ENCODE results near the gene LGALS13.

DNA sequence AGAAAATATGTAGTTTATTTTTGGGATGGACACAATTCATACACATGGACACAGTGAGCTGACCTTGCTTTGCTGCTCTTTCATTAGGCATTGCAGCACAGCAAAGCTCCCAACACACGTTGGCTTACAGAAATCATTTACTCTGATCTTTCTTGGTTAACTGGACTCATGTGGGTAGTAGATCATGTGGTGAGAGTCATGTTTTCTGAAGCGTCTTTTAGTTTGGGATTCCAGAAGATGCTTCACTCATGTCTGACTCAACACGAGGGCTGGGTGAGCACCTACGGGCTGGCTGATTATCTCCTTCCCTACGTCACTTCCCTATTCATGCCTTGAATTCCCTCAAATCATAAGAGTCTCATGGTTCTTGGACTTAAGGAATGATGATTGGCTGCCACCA, 41.3 kb downstream of the LGALS13 start:
- TF ChIP-seq, protein P1, sequence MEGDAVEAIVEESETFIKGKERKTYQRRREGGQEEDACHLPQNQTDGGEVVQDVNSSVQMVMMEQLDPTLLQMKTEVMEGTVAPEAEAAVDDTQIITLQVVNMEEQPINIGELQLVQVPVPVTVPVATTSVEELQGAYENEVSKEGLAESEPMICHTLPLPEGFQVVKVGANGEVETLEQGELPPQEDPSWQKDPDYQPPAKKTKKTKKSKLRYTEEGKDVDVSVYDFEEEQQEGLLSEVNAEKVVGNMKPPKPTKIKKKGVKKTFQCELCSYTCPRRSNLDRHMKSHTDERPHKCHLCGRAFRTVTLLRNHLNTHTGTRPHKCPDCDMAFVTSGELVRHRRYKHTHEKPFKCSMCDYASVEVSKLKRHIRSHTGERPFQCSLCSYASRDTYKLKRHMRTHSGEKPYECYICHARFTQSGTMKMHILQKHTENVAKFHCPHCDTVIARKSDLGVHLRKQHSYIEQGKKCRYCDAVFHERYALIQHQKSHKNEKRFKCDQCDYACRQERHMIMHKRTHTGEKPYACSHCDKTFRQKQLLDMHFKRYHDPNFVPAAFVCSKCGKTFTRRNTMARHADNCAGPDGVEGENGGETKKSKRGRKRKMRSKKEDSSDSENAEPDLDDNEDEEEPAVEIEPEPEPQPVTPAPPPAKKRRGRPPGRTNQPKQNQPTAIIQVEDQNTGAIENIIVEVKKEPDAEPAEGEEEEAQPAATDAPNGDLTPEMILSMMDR (conservative IDR thresholded peaks at IDR 0.05 in 1 of 2, IDR thresholded peaks at IDR 0.05 in 1 of 2; ENCODE audit: extremely low read depth in 1 of 2, insufficient read depth in 1 of 2, low read depth in 1 of 2, low read length in 2 of 2), result no peak
- no peak for TF ChIP-seq EZH2 (IDR thresholded peaks at IDR 0.05; ENCODE audit: borderline replicate concordance, low read length)
